Nephron progenitor cell (in vitro differentiated cells): ENCODE measurements around the gene ZPBP2.
"Not testable (repeated sequence)": the region's sequence is repeated elsewhere in the genome, so short reads cannot be mapped to it uniquely, and the experiment has no call there.

Experiments used
- DNase-seq: peaks from one replicate; pipeline ENCODE4 v3.0.0; 2021
- H3K27ac Mint-ChIP-seq: 2 replicates; pipeline ENCODE4 v1.8.0; 2021; ENCODE audit warnings: mild to moderate bottlenecking, moderate library complexity, mixed read lengths
- H3K27me3 Mint-ChIP-seq: 2 replicates; pipeline ENCODE4 v1.8.0; 2021; ENCODE audit warnings: mild to moderate bottlenecking, low read depth, mixed read lengths; ENCODE audit not compliant: poor library complexity
- H3K36me3 Mint-ChIP-seq: 2 replicates; pipeline ENCODE4 v1.8.0; 2021; ENCODE audit warnings: low read depth, mixed read lengths
- H3K4me1 Mint-ChIP-seq: 2 replicates; pipeline ENCODE4 v1.8.0; 2021; ENCODE audit warnings: mixed read lengths
- H3K4me3 Mint-ChIP-seq: 2 replicates; pipeline ENCODE4 v1.8.0; 2021; ENCODE audit warnings: mild to moderate bottlenecking, moderate library complexity, mixed read lengths
- H3K9me3 Mint-ChIP-seq: 2 replicates; pipeline ENCODE4 v1.8.0; 2021; ENCODE audit warnings: mild to moderate bottlenecking, moderate library complexity, mixed read lengths
- CTCF ChIP-seq: fragments of 200-600 bp; sonication (generic); IDR thresholded peaks from 2 replicates; pipeline ENCODE4 v1.5.0; 2021; ENCODE audit warnings: antibody characterized with exemption

Gene ZPBP2

DNA sequence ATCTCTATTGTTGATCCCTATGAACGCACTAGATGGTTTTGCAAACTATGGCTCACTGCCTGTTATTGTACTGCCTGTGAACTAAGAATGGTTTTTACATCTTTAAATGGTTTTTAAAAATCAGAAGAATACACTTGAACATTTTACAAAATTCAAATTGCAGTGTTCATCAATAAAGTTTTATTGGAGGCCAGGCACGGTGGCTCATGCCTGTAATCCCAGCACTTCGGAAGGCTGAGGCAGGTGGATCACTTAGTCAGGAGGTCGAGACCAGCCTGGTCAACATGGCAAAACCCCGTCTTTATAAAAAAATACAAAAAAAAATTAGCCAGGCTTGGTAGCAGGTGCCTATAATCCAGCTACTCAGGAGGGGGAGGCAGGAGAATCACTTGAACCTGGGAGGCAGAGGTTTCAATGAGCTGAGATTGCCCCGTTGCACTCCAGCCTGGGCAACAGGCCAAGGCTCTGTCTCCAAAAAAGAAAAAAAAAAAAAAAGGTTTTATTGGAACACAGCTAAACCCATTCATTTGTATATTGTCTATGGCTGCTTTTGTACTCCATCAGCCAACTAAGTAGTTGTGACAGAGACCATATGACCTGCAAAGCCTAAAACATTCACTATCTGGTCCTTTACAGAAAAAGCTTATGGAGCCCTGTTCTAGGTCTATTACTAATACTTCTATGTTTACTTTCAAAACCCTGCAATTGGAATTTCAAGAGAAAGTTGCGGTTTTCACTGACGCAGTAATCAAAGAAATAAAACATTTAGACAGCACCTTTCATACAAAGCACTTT lies 22.8 kb upstream of the ZPBP2 start:
- H3K4me1 Mint-ChIP-seq: peaks cover 17% of the 10 kb centered on the region
- peaks cover 51% of the 10 kb centered on the region for H3K27me3 Mint-ChIP-seq
- H3K9me3 Mint-ChIP-seq: no peaks in the 10 kb centered on the region
- no peak for DNase-seq
- no peak overlapping the region for H3K27ac Mint-ChIP-seq
- H3K36me3 Mint-ChIP-seq: no peaks in the 10 kb centered on the region
- no peak overlapping the region for H3K4me3 Mint-ChIP-seq
- TF ChIP-seq CTCF: no peak

GRCh38 chr17:39846205-39846604 lies 21.8 kb upstream of the ZPBP2 start:
- Mint-ChIP-seq H3K9me3 (no peaks in the 10 kb centered on the region), H3K4me1 (peaks cover 17% of the 10 kb centered on the region), H3K27me3 (peaks cover 46% of the 10 kb centered on the region)

GRCh38 chr17:39848600-39848999 lies 19.4 kb upstream of the ZPBP2 start:
- Mint-ChIP-seq H3K36me3 (no peaks in the 10 kb centered on the region), H3K27ac (no peak overlapping the region), H3K9me3 (no peaks in the 10 kb centered on the region), H3K4me1 (peaks cover 17% of the 10 kb centered on the region), H3K4me3 (no peak overlapping the region), H3K27me3 (peaks cover 36% of the 10 kb centered on the region)
- DNase-seq: no peak
- TF ChIP-seq CTCF: no peak

More at GRCh38 chr17:39846205-39846604, 21.8 kb upstream of the ZPBP2 start:
- TF ChIP-seq CTCF: no peak
- Mint-ChIP-seq H3K36me3 (no peaks in the 10 kb centered on the region), H3K4me3 (no peak overlapping the region), H3K27ac (no peak overlapping the region)
- DNase-seq: no peak

GRCh38 chr17:39850186-39850585 lies 17.8 kb upstream of the ZPBP2 start:
- Mint-ChIP-seq H3K27me3 (peaks cover 34% of the 10 kb centered on the region), H3K4me1 (peaks cover 17% of the 10 kb centered on the region)
- H3K9me3 Mint-ChIP-seq, H3K27ac Mint-ChIP-seq, DNase-seq, H3K36me3 Mint-ChIP-seq, H3K4me3 Mint-ChIP-seq: not testable (repeated sequence)

DNA sequence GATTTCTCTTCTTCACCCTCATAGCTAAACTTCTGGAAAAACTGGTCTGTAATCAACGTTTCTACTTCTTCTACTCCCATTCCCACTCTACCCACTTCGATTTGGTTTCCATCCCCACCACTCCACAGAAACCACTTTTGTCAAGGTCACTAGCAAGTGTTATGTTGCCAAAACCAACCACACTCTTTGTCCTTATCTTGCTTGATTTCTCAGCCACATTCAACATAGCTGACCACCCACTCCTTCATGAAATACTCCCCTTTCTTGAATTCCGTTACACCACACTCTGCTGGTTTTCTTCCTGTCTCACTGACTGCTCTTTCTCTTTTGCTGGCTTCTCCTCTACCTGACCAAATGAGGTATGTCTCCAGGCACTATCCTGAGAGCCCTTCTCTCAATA lies 15.8 kb upstream of the ZPBP2 start:
- TF ChIP-seq CTCF: no peak
- Mint-ChIP-seq H3K4me1 (peaks cover 16% of the 10 kb centered on the region), H3K9me3 (no peaks in the 10 kb centered on the region), H3K4me3 (no peak overlapping the region), H3K27ac (no peak overlapping the region), H3K27me3 (peaks cover 24% of the 10 kb centered on the region), H3K36me3 (no peaks in the 10 kb centered on the region)
- DNase-seq: no peak

DNA sequence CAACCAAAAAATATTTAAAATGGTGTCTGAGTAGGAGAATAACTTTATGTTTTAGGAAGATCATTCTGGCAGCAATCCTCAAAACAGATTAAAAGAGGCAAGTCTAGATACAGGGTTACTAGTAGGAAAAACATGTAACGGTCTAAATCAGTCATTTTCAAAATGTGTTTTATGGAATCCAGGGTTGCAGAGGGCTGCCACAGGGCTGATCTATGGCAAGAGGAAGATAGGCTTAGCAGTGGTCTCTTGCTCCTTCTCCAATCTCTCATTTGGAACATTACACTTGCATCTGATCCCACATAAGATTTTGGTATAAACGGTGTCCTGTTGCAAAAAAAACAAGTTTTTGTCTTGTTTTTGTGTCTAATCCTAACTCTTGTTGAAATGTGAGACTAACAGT lies 13.1 kb upstream of the ZPBP2 start:
- no peaks in the 10 kb centered on the region for H3K4me1 Mint-ChIP-seq
- no peaks in the 10 kb centered on the region for H3K36me3 Mint-ChIP-seq
- H3K27ac Mint-ChIP-seq: no peak overlapping the region
- TF ChIP-seq CTCF: no peak
- DNase-seq: no peak
- no peaks in the 10 kb centered on the region for H3K9me3 Mint-ChIP-seq
- peaks cover 30% of the 10 kb centered on the region for H3K27me3 Mint-ChIP-seq
- no peak overlapping the region for H3K4me3 Mint-ChIP-seq

GRCh38 chr17:39855911-39856649 lies 11.9 kb upstream of the ZPBP2 start:
- not testable (repeated sequence) for H3K4me1 Mint-ChIP-seq, H3K4me3 Mint-ChIP-seq, H3K9me3 Mint-ChIP-seq, DNase-seq, H3K36me3 Mint-ChIP-seq, H3K27ac Mint-ChIP-seq
- peaks cover 34% of the 10 kb centered on the region for H3K27me3 Mint-ChIP-seq
